NB4 (cell line): ENCODE data around the gene IL17RD.

Experiments
- DNase-seq: peaks from one replicate; pipeline ENCODE4 v3.0.0; 2010; ENCODE audit warnings: low read depth
- H3K4me3 ChIP-seq: one replicate; pipeline ENCODE4 v1.5.1; 2011; ENCODE audit warnings: mild to moderate bottlenecking, low read depth, low read length, moderate library complexity
- CTCF ChIP-seq: IDR thresholded peaks from one replicate; pipeline ENCODE4 v1.5.1; 2012; ENCODE audit warnings: low read depth, low read length
- MAX ChIP-seq: IDR thresholded peaks from 2 replicates; pipeline ENCODE4 v1.6.1; 2011; ENCODE audit warnings: low read depth, low read length
- MYC ChIP-seq: IDR thresholded peaks from 2 replicates; pipeline ENCODE4 v1.6.1; 2011; ENCODE audit warnings: low read depth, low read length
- POLR2A ChIP-seq: IDR thresholded peaks from 2 replicates; pipeline ENCODE4 v1.6.1; 2011; ENCODE audit warnings: mild to moderate bottlenecking; ENCODE audit not compliant: insufficient read length; ENCODE audit errors: extremely low read depth

Gene IL17RD

DNA sequence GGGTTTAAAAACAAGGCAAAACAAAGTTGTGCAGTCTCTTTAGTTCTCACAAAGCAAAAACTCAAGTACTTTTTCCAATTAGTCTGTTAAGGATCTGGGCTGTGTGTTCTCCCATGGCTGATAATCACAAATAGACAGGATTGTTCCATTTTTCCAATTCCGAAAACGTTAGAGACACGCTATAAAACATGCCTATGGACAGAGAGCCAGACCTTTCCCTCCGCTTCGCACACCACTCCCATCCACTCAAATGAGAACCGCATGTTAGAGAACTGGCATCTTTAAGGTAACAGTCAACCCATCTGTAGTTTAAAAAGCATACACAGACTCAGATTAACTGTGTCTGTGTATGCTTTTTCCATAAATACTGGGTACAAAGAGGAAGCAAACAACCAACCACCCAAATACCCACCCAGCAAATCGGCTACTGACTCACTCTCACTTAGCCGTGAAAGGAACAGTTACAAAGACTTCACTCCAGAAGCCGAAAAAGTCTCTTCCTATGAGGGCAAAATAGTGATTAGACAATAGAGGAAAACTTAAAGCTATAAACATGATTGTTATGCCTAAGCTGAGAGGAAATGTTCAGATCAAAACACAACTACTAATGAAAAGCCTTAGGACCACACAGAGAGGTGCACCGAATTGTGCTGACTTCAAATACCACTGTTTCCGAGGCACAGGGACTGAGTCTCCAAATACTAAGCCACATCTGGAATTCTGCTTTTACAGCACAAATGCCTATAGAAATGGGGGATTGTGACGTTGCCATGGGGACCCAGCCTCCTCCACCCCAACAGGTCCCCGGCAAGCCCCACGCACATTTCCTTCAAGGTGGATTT, 36.1 kb downstream of the IL17RD start:
- TF ChIP-seq MYC, result no peak
- DNase-seq, result no peak
- H3K4me3 ChIP-seq, result no peak overlapping the region

- no peak overlapping the region for H3K4me3 ChIP-seq
- DNase-seq, result no peak
- no peak for TF ChIP-seq MYC
- no peak for TF ChIP-seq CTCF
- TF ChIP-seq MAX, result no peak
- TF ChIP-seq POLR2A, result no peak
Observed at GRCh38 chr3:57127891-57128518, 37.1 kb downstream of the IL17RD start.

DNA sequence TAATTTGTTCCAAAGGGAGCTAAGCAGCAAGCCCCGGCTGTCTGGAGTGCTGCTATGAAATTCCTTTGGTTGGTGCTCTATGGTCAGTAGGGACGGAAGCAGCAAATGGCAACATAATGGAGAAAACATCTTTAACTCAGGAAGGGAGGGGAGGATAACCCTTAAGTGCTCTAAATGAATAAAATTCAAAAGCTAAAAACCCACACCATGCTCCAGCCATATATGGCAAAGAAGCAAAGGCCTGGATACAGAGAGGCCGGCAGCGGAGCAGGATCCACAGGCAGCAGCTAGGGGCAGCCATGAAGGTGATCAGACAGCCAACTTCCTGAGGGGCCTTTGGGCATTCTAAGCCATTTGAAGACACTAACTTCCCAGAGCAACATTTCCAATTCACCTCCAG, 38.9 kb downstream of the IL17RD start:
- no peak for DNase-seq
- TF ChIP-seq MAX (no peak), MYC (no peak), POLR2A (no peak), CTCF (no peak)
- no peak overlapping the region for H3K4me3 ChIP-seq

GRCh38 chr3:57120451-57121174, 44.5 kb downstream of the IL17RD start:
- H3K4me3 ChIP-seq, result no peak overlapping the region
- TF ChIP-seq MYC (no peak), MAX (no peak), POLR2A (no peak), CTCF (no peak)
- no peak for DNase-seq

GRCh38 chr3:57120040-57120439, 45.1 kb downstream of the IL17RD start:
- TF ChIP-seq POLR2A, result no peak
- no peak for TF ChIP-seq CTCF
- no peak overlapping the region for H3K4me3 ChIP-seq
- DNase-seq, result no peak

DNA sequence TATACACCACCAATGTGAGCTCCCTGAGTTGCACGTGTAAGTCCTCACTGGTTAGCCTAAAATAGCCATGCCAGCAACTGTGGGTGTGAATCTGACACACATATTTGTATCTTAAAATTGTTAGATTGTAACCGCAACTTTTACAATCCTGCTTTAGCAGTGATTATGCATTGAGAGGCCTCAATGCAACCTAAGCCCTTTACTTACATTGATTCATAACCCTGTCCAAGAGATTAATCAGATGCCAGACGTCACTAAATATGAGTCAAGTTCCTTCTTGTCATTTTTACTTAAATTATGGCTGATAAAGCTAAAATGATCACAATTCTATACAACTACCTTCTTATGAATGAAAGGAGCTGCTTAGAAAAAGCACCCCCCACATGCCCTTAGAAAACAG, 46.9 kb downstream of the IL17RD start:
- no peak for DNase-seq
- no peak for TF ChIP-seq POLR2A
- no peak for TF ChIP-seq MAX
- TF ChIP-seq MYC, result no peak
- no peak for TF ChIP-seq CTCF
- H3K4me3 ChIP-seq, result no peak overlapping the region
